HEK293 (cell line): ENCODE results near the gene MCU.
A peak's percentile ranks its signal among the peaks of the same experiment; 100 is the strongest.
"Not testable (repeated sequence)": the region's sequence is repeated elsewhere in the genome, so short reads cannot be mapped to it uniquely, and the experiment has no call there.

Experiments
- CTCF ChIA-PET: fragments of 350-600 bp; formaldehyde crosslinking; extraction: SDS; loops from one replicate; lab custom pipeline; 2021; ENCODE audit warnings: antibody characterized with exemption; lab: Yijun Ruan, JAX
- POLR2A ChIA-PET: fragments of 300-600 bp; formaldehyde crosslinking; extraction: SDS; loops from one replicate; lab custom pipeline; 2020; ENCODE audit warnings: antibody characterized with exemption, inconsistent platforms; lab: Yijun Ruan, JAX
- H3K27ac ChIP-seq: fragments of 200-500 bp; sonication (Bioruptor generic); 2 replicates; pipeline ENCODE4 v1.5.1; 2014; ENCODE audit warnings: low read depth, low read length, control low read depth, inconsistent platforms; ENCODE audit errors: extremely low read depth
- H3K36me3 ChIP-seq, 2 experiments: fragments of 200-500 bp in 1 of 2; sonication (Bioruptor generic) in 1 of 2; 1 replicate in 1 of 2; 2 replicates in 1 of 2; pipeline ENCODE4 v1.5.1; 2014 to 2017; ENCODE audit warnings: inconsistent platforms in 2 of 2, low read length in 2 of 2; ENCODE audit not compliant: control insufficient read depth in 2 of 2, insufficient read depth in 1 of 2
- H3K4me1 ChIP-seq: fragments of 200-500 bp; sonication (Bioruptor generic); 2 replicates; pipeline ENCODE4 v1.5.1; 2014; ENCODE audit warnings: mild to moderate bottlenecking, low read length, inconsistent platforms; ENCODE audit not compliant: control insufficient read depth, insufficient read depth
- H3K4me3 ChIP-seq: 2 replicates; pipeline ENCODE4 v1.5.1; 2011; ENCODE audit warnings: low read depth, mild to moderate bottlenecking, control low read depth, low read length, moderate library complexity
- H3K9me3 ChIP-seq: fragments of 200-500 bp; sonication (Bioruptor generic); 2 replicates; pipeline ENCODE4 v1.5.1; 2014; ENCODE audit warnings: low read depth, low read length, inconsistent platforms; ENCODE audit not compliant: control insufficient read depth, insufficient read depth
- SETDB1 ChIP-seq: IDR thresholded peaks from one replicate; pipeline ENCODE4 v1.6.1; 2017; ENCODE audit warnings: mild to moderate bottlenecking, low read length, moderate library complexity, mixed read lengths; ENCODE audit not compliant: insufficient read length
- WT1 ChIP-seq: fragments of 450-650 bp; formaldehyde crosslinking; IDR thresholded peaks from 2 replicates; pipeline ENCODE4 v1.5.1; 2016; ENCODE audit warnings: missing biosample characterization, missing genetic modification characterization
- ZNF146 ChIP-seq: fragments of 450-650 bp; formaldehyde crosslinking; IDR thresholded peaks from 2 replicates; pipeline ENCODE4 v1.5.1; 2016; ENCODE audit warnings: missing biosample characterization, missing genetic modification characterization
- ZNF155 ChIP-seq: fragments of 450-650 bp; formaldehyde crosslinking; IDR thresholded peaks from 2 replicates; pipeline ENCODE4 v1.5.1; 2016; ENCODE audit warnings: missing biosample characterization, missing genetic modification characterization
- ZNF16 ChIP-seq: fragments of 450-650 bp; formaldehyde crosslinking; IDR thresholded peaks from 2 replicates; pipeline ENCODE4 v1.5.1; 2016; ENCODE audit warnings: low read depth, missing biosample characterization, missing genetic modification characterization
- ZNF202 ChIP-seq: fragments of 450-650 bp; formaldehyde crosslinking; IDR thresholded peaks from 2 replicates; pipeline ENCODE4 v1.5.1; 2016; ENCODE audit warnings: missing biosample characterization, missing genetic modification characterization, borderline replicate concordance
- TF ChIP-seq, protein P1 (sequence below): fragments of 450-650 bp; formaldehyde crosslinking; IDR thresholded peaks from 2 replicates; pipeline ENCODE4 v1.5.1; 2016; ENCODE audit warnings: missing biosample characterization, missing genetic modification characterization
- TF ChIP-seq, protein P2 (sequence below): fragments of 450-650 bp; formaldehyde crosslinking; IDR thresholded peaks from 2 replicates; pipeline ENCODE4 v1.5.1; 2016; ENCODE audit warnings: missing biosample characterization, missing genetic modification characterization, borderline replicate concordance
- TF ChIP-seq, protein P3 (sequence below): fragments of 450-650 bp; formaldehyde crosslinking; IDR thresholded peaks from 2 replicates; pipeline ENCODE4 v1.5.1; 2016; ENCODE audit warnings: missing biosample characterization, missing genetic modification characterization
- TF ChIP-seq, protein P4 (sequence below): fragments of 450-650 bp; formaldehyde crosslinking; IDR thresholded peaks from 2 replicates; pipeline ENCODE4 v1.5.1; 2016; ENCODE audit warnings: missing biosample characterization, missing genetic modification characterization
- TF ChIP-seq, protein P5 (sequence below): fragments of 450-650 bp; formaldehyde crosslinking; IDR thresholded peaks from 2 replicates; pipeline ENCODE4 v1.5.1; 2016; ENCODE audit warnings: missing biosample characterization, missing genetic modification characterization

Gene MCU

DNA sequence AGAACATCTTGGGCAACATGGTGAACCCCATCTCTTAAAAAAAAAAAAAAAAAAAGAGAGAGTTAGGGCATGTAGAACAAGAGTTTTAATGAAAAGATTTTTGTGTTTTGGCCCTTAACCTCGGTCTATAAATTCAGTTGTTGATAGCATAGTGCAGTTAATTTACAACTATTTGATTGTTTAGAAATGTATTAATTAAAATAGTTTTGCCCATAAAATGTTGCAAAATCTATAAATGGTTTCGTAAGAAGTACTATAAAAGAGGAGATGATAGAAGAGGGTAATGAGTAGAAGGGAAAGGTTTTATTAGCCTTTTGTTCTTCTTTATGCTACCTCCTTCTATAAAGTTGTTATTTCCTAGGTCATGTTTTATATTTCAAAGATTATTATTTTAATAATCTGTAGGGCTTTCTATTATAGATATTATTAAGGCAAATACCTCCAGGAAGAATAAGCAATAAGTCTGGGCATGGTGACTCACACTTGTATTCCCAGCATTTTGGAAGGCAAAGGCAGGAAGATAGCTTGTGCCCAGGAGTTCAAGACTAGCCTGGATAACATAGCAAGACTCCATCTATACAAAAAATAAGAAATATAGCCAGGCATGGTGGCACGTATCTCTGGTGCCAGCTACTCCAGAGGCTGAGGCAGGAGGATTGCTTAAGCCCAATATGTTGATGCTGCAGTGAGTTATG, 73.3 kb downstream of the MCU start:
- H3K4me1 ChIP-seq = peaks cover 8% of the 10 kb centered on the region; the same call in 1 of the 2 replicates
- no peak overlapping the region for H3K4me3 ChIP-seq
- TF ChIP-seq SETDB1 = no peak
- TF ChIP-seq, protein P1, sequence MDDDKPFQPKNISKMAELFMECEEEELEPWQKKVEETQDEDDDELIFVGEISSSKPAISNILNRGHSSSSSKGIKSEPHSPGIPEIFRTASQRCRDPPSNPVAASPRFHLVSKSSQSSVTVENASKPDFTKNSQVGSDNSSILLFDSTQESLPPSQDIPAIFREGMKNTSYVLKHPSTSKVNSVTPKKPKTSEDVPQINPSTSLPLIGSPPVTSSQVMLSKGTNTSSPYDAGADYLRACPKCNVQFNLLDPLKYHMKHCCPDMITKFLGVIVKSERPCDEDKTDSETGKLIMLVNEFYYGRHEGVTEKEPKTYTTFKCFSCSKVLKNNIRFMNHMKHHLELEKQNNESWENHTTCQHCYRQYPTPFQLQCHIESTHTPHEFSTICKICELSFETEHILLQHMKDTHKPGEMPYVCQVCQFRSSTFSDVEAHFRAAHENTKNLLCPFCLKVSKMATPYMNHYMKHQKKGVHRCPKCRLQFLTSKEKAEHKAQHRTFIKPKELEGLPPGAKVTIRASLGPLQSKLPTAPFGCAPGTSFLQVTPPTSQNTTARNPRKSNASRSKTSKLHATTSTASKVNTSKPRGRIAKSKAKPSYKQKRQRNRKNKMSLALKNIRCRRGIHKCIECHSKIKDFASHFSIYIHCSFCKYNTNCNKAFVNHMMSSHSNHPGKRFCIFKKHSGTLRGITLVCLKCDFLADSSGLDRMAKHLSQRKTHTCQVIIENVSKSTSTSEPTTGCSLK (tag by site-specific recombination) = no peak
- no peak for TF ChIP-seq ZNF155
- no peak for TF ChIP-seq WT1 (tag by site-specific recombination)
- TF ChIP-seq, protein P2, sequence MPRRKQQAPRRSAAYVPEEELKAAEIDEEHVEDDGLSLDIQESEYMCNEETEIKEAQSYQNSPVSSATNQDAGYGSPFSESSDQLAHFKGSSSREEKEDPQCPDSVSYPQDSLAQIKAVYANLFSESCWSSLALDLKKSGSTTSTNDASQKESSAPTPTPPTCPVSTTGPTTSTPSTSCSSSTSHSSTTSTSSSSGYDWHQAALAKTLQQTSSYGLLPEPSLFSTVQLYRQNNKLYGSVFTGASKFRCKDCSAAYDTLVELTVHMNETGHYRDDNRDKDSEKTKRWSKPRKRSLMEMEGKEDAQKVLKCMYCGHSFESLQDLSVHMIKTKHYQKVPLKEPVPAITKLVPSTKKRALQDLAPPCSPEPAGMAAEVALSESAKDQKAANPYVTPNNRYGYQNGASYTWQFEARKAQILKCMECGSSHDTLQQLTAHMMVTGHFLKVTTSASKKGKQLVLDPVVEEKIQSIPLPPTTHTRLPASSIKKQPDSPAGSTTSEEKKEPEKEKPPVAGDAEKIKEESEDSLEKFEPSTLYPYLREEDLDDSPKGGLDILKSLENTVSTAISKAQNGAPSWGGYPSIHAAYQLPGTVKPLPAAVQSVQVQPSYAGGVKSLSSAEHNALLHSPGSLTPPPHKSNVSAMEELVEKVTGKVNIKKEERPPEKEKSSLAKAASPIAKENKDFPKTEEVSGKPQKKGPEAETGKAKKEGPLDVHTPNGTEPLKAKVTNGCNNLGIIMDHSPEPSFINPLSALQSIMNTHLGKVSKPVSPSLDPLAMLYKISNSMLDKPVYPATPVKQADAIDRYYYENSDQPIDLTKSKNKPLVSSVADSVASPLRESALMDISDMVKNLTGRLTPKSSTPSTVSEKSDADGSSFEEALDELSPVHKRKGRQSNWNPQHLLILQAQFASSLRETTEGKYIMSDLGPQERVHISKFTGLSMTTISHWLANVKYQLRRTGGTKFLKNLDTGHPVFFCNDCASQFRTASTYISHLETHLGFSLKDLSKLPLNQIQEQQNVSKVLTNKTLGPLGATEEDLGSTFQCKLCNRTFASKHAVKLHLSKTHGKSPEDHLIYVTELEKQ (tag by site-specific recombination) = no peak
- no peak for TF ChIP-seq ZNF16
- TF ChIP-seq, protein P3, sequence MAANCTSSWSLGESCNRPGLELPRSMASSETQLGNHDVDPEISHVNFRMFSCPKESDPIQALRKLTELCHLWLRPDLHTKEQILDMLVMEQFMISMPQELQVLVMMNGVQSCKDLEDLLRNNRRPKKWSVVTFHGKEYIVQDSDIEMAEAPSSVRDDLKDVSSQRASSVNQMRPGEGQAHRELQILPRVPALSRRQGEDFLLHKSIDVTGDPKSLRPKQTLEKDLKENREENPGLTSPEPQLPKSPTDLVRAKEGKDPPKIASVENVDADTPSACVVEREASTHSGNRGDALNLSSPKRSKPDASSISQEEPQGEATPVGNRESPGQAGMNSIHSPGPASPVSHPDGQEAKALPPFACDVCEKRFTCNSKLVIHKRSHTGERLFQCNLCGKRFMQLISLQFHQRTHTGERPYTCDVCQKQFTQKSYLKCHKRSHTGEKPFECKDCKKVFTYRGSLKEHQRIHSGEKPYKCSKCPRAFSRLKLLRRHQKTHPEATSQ (tag by site-specific recombination) = no peak
- ChIA-PET CTCF (interaction anchor here (0.8 kb wide), 1 partner anchor 21 kb away, joined by 3 read pairs; no protein-coding TSS in a partner anchor), POLR2A (no interaction called here)
- no peaks in the 10 kb centered on the region; a peak in 1 of 3 replicates for H3K36me3 ChIP-seq
- H3K27ac ChIP-seq = no peak overlapping the region
- H3K9me3 ChIP-seq = no peaks in the 10 kb centered on the region

DNA sequence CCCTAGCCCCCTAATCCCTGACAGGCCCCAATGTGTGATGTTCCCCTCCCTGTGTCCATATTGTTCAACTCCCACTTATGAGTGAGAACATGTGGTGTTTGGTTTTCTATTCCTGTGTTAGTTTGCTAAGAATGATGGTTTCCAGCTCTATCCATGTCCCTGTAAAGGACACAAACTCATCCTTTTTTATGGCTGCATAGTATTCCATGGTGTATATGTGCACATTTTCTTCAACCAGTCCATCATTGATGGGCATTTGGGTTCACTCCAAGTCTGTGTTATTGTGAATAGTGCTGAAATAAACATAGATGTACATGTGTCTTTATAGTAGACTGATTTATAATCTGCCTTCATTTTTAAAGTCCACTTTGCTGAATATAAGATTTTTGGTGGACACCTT, 79.3 kb downstream of the MCU start:
- H3K27ac ChIP-seq, H3K4me3 ChIP-seq, H3K4me1 ChIP-seq, H3K36me3 ChIP-seq, POLR2A ChIA-PET, H3K9me3 ChIP-seq: not testable (repeated sequence)
- CTCF ChIA-PET = interaction anchor here (0.6 kb wide), 1 partner anchor 395 kb away, joined by 8 read pairs; no protein-coding TSS in a partner anchor
- TF ChIP-seq SETDB1 (peak; percentile 83), ZNF146 (tag by site-specific recombination) (peak; percentile 98), ZNF202 (tag by site-specific recombination) (peak; percentile 45; the same call in 1 of the 2 replicates)
- TF ChIP-seq, protein P4, sequence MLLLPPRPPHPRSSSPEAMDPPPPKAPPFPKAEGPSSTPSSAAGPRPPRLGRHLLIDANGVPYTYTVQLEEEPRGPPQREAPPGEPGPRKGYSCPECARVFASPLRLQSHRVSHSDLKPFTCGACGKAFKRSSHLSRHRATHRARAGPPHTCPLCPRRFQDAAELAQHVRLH (tag by site-specific recombination) = peak; percentile 63; the same call in 1 of the 2 replicates
- TF ChIP-seq, protein P5, sequence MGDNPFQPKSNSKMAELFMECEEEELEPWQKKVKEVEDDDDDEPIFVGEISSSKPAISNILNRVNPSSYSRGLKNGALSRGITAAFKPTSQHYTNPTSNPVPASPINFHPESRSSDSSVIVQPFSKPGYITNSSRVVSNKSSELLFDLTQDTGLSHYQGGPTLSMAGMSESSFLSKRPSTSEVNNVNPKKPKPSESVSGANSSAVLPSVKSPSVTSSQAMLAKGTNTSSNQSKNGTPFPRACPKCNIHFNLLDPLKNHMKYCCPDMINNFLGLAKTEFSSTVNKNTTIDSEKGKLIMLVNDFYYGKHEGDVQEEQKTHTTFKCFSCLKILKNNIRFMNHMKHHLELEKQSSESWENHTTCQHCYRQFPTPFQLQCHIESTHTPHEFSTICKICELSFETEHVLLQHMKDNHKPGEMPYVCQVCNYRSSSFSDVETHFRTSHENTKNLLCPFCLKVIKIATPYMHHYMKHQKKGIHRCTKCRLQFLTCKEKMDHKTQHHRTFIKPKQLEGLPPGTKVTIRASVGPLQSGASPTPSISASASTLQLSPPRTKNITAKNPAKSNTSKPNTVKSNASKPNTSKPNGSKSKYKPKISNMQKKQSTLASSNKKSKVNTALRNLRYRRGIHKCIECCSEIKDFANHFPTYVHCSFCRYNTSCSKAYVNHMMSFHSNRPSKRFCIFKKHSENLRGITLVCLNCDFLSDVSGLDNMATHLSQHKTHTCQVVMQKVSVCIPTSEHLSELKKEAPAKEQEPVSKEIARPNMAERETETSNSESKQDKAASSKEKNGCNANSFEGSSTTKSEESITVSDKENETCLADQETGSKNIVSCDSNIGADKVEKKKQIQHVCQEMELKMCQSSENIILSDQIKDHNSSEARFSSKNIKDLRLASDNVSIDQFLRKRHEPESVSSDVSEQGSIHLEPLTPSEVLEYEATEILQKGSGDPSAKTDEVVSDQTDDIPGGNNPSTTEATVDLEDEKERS (tag by site-specific recombination) = peak; percentile 63; the same call in 1 of the 2 replicates
